SU-DHL-6 (cell line): ENCODE results near the gene DMBX1.

Experiments
- EZH2phosphoT487 ChIP-seq: fragments of 200-600 bp; sonication (generic), shearing (Covaris generic); conservative IDR thresholded peaks from 2 replicates; pipeline ENCODE4 v1.6.1; 2018; ENCODE audit warnings: mild to moderate bottlenecking, antibody characterized with exemption, low read length, moderate library complexity, mixed read lengths
- TF ChIP-seq, protein P1 (sequence below): fragments of 200-600 bp; sonication (generic); IDR thresholded peaks from one replicate; pipeline ENCODE4 v1.5.1; 2017; ENCODE audit warnings: antibody characterized with exemption, mild to moderate bottlenecking, low read length, moderate library complexity; ENCODE audit not compliant: insufficient read depth, poor library complexity, severe bottlenecking

DNA sequence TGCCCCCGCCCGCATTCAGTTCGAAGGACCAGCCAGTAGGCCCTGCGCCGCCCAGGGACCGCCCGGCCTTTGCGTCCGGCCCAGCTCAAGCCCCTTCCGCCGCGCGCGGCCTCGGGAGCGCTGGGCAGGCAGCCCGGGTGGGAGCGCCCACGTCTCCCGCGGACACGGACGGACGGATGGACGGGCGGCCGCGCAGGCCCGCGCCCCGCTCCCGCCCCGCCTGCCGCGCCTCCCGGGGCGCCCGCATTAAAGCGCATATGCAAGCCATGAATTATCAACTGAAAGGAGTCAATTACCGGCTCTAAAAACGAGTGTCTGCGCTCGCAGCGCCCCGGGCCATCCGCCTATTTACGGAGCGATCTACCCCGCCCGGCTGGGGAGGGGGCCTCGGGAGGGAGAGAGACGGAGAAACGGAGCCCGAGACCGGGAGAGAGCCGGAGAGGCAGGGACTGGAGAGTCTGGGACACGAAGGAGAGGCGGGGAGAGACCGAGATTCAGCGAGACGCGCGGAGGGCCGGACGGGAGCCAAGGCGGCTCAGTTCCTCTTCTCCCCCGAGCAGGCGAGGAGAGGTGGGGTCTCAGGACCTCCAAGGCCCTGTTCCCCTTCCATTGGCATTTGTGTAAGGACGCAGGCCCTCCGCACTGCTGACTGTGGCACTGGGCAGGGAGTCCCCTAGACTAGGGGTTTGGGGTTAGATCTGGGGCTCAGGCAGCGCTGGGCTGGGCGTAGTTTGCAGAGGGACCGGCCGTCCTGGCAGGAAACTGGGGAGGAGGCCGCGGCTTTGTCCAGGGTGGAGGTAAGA lies 41.3 kb upstream of the DMBX1 start:
- TF ChIP-seq, protein P1, sequence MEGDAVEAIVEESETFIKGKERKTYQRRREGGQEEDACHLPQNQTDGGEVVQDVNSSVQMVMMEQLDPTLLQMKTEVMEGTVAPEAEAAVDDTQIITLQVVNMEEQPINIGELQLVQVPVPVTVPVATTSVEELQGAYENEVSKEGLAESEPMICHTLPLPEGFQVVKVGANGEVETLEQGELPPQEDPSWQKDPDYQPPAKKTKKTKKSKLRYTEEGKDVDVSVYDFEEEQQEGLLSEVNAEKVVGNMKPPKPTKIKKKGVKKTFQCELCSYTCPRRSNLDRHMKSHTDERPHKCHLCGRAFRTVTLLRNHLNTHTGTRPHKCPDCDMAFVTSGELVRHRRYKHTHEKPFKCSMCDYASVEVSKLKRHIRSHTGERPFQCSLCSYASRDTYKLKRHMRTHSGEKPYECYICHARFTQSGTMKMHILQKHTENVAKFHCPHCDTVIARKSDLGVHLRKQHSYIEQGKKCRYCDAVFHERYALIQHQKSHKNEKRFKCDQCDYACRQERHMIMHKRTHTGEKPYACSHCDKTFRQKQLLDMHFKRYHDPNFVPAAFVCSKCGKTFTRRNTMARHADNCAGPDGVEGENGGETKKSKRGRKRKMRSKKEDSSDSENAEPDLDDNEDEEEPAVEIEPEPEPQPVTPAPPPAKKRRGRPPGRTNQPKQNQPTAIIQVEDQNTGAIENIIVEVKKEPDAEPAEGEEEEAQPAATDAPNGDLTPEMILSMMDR, result no peak
- no peak for TF ChIP-seq EZH2phosphoT487
